ENCODE measurements around the gene CFHR2. TPM values are rescaled to one million over a fixed set of nuclear protein-coding genes. Genes with fewer than 3 reads are reported as not detected.
"Not testable (repeated sequence)": the region's sequence is repeated elsewhere in the genome, so short reads cannot be mapped to it uniquely, and the experiment has no call there.

CFHR2 gene
- not detected for total RNA-seq

GRCh38 chr1:196943568-196943967 is at the start of gene CFHR2:
Gene CFHR2, plus strand, starts transcription at chr1:196943738. Its CDS starts 143 bp downstream, at chr1:196943881.
- intact Hi-C loops (cut with DNase I); H3K4me1 ChIP-seq: not testable (repeated sequence)

DNA sequence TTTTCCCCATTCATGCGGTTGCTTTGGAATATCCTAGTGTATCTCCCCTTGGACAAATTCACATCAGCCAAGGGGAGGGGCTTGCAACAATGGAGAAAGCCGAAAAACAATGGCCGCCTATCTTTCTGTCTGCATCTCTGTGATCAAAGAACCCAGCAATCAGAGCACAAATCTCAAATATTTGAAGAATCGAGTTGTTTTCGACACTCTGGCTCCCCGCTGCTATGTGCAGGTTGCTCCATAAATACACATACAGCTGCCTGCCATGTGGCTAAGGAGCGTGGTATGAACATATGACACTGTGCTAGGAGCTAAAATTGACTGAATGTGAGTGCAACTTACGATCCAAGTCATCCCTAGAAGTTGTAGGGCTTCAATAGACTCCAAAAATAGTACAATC is 47.2 kb upstream of the CFHR2 start:
- no peak for TF ChIP-seq CTCF (IDR thresholded peaks at IDR 0.05)
- Histone ChIP-seq H3K9me3 (no peaks in the 10 kb centered on the region), H3K27ac (no peak overlapping the region), H3K27me3 (no peaks in the 10 kb centered on the region), H3K4me1 (no peaks in the 10 kb centered on the region), H3K36me3 (no peaks in the 10 kb centered on the region), H3K4me3 (no peak overlapping the region)
- no peak for DNase-seq (ENCODE audit: low spot score in 2 of 2)
- intact Hi-C loops (cut with DNase I), result no loop called here

More at GRCh38 chr1:196943568-196943967, at the start of gene CFHR2:
- H3K36me3 ChIP-seq; H3K27me3 ChIP-seq; DNase-seq (ENCODE audit: low spot score in 2 of 2); H3K27ac ChIP-seq; H3K9me3 ChIP-seq; H3K4me3 ChIP-seq: not testable (repeated sequence)

GRCh38 chr1:196897158-196897828 is 46.2 kb upstream of the CFHR2 start:
- no peak for TF ChIP-seq CTCF (IDR thresholded peaks at IDR 0.05)

DNA sequence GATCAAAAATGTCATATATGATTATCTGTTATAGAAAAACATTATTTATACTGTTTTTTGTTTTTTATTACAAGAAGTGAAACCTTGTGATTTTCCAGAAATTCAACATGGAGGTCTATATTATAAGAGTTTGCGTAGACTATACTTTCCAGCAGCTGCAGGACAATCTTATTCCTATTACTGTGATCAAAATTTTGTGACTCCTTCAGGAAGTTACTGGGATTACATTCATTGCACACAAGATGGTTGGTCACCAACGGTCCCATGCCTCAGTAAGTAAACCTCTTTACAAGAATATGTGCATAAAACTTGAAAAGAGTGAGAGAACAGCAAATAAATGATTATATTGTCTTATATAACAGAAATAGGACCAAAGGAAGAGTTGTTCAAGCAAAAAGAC is 41.2 kb upstream of the CFHR2 start:
- intact Hi-C loops (cut with DNase I), result no loop called here
- no peaks in the 10 kb centered on the region for H3K9me3 ChIP-seq
- no peak for DNase-seq (ENCODE audit: low spot score in 2 of 2)
- no peaks in the 10 kb centered on the region for H3K36me3 ChIP-seq
- no peaks in the 10 kb centered on the region for H3K27me3 ChIP-seq
- TF ChIP-seq CTCF (IDR thresholded peaks at IDR 0.05), result no peak
- no peak overlapping the region for H3K4me3 ChIP-seq
- H3K4me1 ChIP-seq, result no peaks in the 10 kb centered on the region
- no peak overlapping the region for H3K27ac ChIP-seq

More at GRCh38 chr1:196897158-196897828, 46.2 kb upstream of the CFHR2 start:
- intact Hi-C loops (cut with DNase I), result no loop called here
- DNase-seq (ENCODE audit: low spot score in 2 of 2), result no peak
- Histone ChIP-seq H3K27ac (no peak overlapping the region), H3K4me1 (no peaks in the 10 kb centered on the region), H3K4me3 (no peak overlapping the region), H3K27me3 (no peaks in the 10 kb centered on the region), H3K9me3 (no peaks in the 10 kb centered on the region), H3K36me3 (no peaks in the 10 kb centered on the region)

- intact Hi-C loops (cut with DNase I), result no loop called here
- H3K4me1 ChIP-seq, result no peaks in the 10 kb centered on the region
Observed at GRCh38 chr1:196910215-196910614, 33.3 kb upstream of the CFHR2 start.

GRCh38 chr1:196912283-196912682 is 31.3 kb upstream of the CFHR2 start:
- intact Hi-C loops (cut with DNase I); H3K9me3 ChIP-seq; H3K4me3 ChIP-seq; H3K27ac ChIP-seq; H3K4me1 ChIP-seq; H3K36me3 ChIP-seq; H3K27me3 ChIP-seq; DNase-seq (ENCODE audit: low spot score in 2 of 2): not testable (repeated sequence)

More at GRCh38 chr1:196910215-196910614, 33.3 kb upstream of the CFHR2 start:
- no peak for TF ChIP-seq CTCF (IDR thresholded peaks at IDR 0.05)
- no peak for DNase-seq (ENCODE audit: low spot score in 2 of 2)
- Histone ChIP-seq H3K27ac (no peak overlapping the region), H3K9me3 (no peaks in the 10 kb centered on the region), H3K4me3 (no peak overlapping the region), H3K27me3 (no peaks in the 10 kb centered on the region), H3K36me3 (no peaks in the 10 kb centered on the region)

DNA sequence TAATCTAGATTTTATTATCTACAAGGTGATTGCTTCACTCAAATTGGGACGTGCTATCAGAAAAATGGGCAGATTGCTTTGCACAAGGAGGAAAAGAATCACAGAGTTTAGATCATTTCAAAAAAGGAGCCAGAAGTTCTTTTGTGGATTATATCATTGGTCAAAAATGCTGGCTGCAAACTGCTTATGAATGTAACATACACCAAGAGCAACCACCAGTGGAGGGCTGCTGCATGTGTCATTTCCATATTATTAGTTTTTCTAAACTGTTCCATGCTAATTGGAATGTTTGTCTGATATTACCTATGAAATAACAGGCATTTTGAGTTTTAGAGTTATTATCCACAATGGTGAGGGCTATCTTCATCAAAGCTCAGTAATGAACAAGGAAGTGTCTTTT is 16.7 kb upstream of the CFHR2 start:
- intact Hi-C loops (cut with DNase I), result not testable (repeated sequence)

GRCh38 chr1:196932853-196933252 is 10.7 kb upstream of the CFHR2 start:
- H3K4me1 ChIP-seq; H3K9me3 ChIP-seq; H3K4me3 ChIP-seq; H3K27me3 ChIP-seq; H3K36me3 ChIP-seq; H3K27ac ChIP-seq; DNase-seq (ENCODE audit: low spot score in 2 of 2); intact Hi-C loops (cut with DNase I): not testable (repeated sequence)

More for the DNA sequence above, 16.7 kb upstream of the CFHR2 start:
- not testable (repeated sequence) for H3K36me3 ChIP-seq; H3K4me3 ChIP-seq; DNase-seq (ENCODE audit: low spot score in 2 of 2); H3K27me3 ChIP-seq; H3K4me1 ChIP-seq; H3K27ac ChIP-seq; H3K9me3 ChIP-seq
